Fibroblast of lung (primary cell): ENCODE results near the gene PUDP. TPM values are rescaled to one million over a fixed set of nuclear protein-coding genes. Genes with fewer than 3 reads are reported as not detected.
A peak's percentile ranks its signal among the peaks of the same experiment; 100 is the strongest.

Experiments used
- DNase-seq, 2 donors: peaks; one replicate each; pipeline versions ENCODE4 v3.0.0 to v3.0.0-alpha.2; 2010; ENCODE audit warnings: low read depth in 2 of 2
- H2AFZ ChIP-seq: 2 replicates; pipeline ENCODE4 v1.5.1; 2012; ENCODE audit warnings: low read length, control low read depth, inconsistent platforms
- H3K27ac ChIP-seq: 2 replicates; pipeline ENCODE4 v1.5.1; 2011; ENCODE audit warnings: low read length, control low read depth; ENCODE audit not compliant: insufficient read depth
- H3K27me3 ChIP-seq: 2 replicates; pipeline ENCODE4 v1.5.1; 2011; ENCODE audit warnings: mild to moderate bottlenecking, low read length; ENCODE audit not compliant: control insufficient read depth, insufficient read depth
- H3K36me3 ChIP-seq: 2 replicates; pipeline ENCODE4 v1.5.1; 2011; ENCODE audit warnings: low read length; ENCODE audit not compliant: control insufficient read depth, insufficient read depth
- H3K4me1 ChIP-seq: 2 replicates; pipeline ENCODE4 v1.5.1; 2011; ENCODE audit warnings: low read length; ENCODE audit not compliant: control insufficient read depth, insufficient read depth; ENCODE audit errors: extremely low read depth
- H3K4me2 ChIP-seq: 2 replicates; pipeline ENCODE4 v1.5.1; 2011; ENCODE audit warnings: low read length, control low read depth; ENCODE audit not compliant: insufficient read depth; ENCODE audit errors: extremely low read depth
- H3K4me3 ChIP-seq, 4 experiments: fragments of 200-600 bp in 1 of 4; sonication (generic) in 1 of 4; replicated peaks in 1 of 4; 2 replicates each; pipeline ENCODE4 v1.5.1; 2011 to 2016; ENCODE audit warnings: low read length in 4 of 4, low read depth in 3 of 4, mild to moderate bottlenecking in 3 of 4, control low read depth in 2 of 4, inconsistent platforms in 1 of 4, mixed read lengths in 1 of 4; ENCODE audit not compliant: insufficient read depth in 1 of 4; ENCODE audit errors: control extremely low read depth in 1 of 4
- H3K79me2 ChIP-seq: 2 replicates; pipeline ENCODE4 v1.5.1; 2012; ENCODE audit warnings: mild to moderate bottlenecking, low read length, inconsistent platforms; ENCODE audit not compliant: control insufficient read depth, insufficient read depth
- H3K9ac ChIP-seq: 2 replicates; pipeline ENCODE4 v1.5.1; 2011; ENCODE audit warnings: mild to moderate bottlenecking, low read length, control low read depth; ENCODE audit not compliant: insufficient read depth
- H3K9me3 ChIP-seq: 2 replicates; pipeline ENCODE4 v1.5.1; 2012; ENCODE audit warnings: low read depth, low read length; ENCODE audit not compliant: control insufficient read depth, insufficient read depth
- H4K20me1 ChIP-seq: 2 replicates; pipeline ENCODE4 v1.5.1; 2011; ENCODE audit warnings: low read length; ENCODE audit not compliant: control insufficient read depth, insufficient read depth; ENCODE audit errors: extremely low read depth
- CTCF ChIP-seq, 2 donors: IDR thresholded peaks in 1 of 2; conservative IDR thresholded peaks in 1 of 2; 1 replicate in 1 of 2; 2 replicates in 1 of 2; pipeline ENCODE4 v1.5.1; 2011 to 2012; ENCODE audit warnings: low read length in 2 of 2, control low read depth in 1 of 2, inconsistent platforms in 1 of 2, low read depth in 1 of 2, mild to moderate bottlenecking in 1 of 2
- EZH2 ChIP-seq: IDR thresholded peaks from 2 replicates; pipeline ENCODE4 v1.5.1; 2012; ENCODE audit warnings: low read length, control low read depth, mild to moderate bottlenecking; ENCODE audit errors: missing control alignments
- polyA plus RNA-seq, 2 donors: library from polyadenylated mRNA; depleted of rRNA in 1 of 2; stranded (reverse) in 1 of 2; unstranded in 1 of 2; fragments of >200 nt; gene quantifications; 2 replicates each; pipeline ENCODE4 v1.2.1, GENCODE V29; 2011 to 2012; ENCODE audit warnings: missing spikeins in 1 of 2
- total RNA-seq: library from RNA; depleted of rRNA; stranded (reverse); fragments of >200 nt; gene quantifications from 2 replicates; pipeline ENCODE4 v1.2.1, GENCODE V29; 2014

Gene PUDP
- total and polyA plus RNA-seq, 2 donors (not counting 1 experiment from before 2014, with no cell fraction given), result 7.6 to 19.8 TPM

GRCh38 chrX:7111518-7111917 is 36.4 kb downstream of the PUDP start:
- no peak for TF ChIP-seq EZH2
- no peak for TF ChIP-seq CTCF (conservative IDR thresholded peaks at IDR 0.05 in 1 of 2, IDR thresholded peaks at IDR 0.05 in 1 of 2; ENCODE audit: low read depth in 1 of 2, low read length in 2 of 2)
- peaks cover 3% of the 10 kb centered on the region for H3K4me1 ChIP-seq
- no peak overlapping the region for H3K4me2 ChIP-seq
- no peaks in the 10 kb centered on the region for H3K36me3 ChIP-seq
- H4K20me1 ChIP-seq, result no peaks in the 10 kb centered on the region
- peaks cover 1% of the 10 kb centered on the region for H3K79me2 ChIP-seq
- H3K27me3 ChIP-seq, result no peaks in the 10 kb centered on the region
- DNase-seq, result no peak
- no peak overlapping the region for H3K27ac ChIP-seq
- H3K9me3 ChIP-seq, result no peaks in the 10 kb centered on the region
- H2AFZ ChIP-seq, result no peak overlapping the region
- H3K9ac ChIP-seq, result no peak overlapping the region
- H3K4me3 ChIP-seq, result no peak overlapping the region

GRCh38 chrX:7110821-7111276 is 37.1 kb downstream of the PUDP start:
- H3K4me2 ChIP-seq, result no peak overlapping the region
- H3K27ac ChIP-seq, result no peak overlapping the region
- no peaks in the 10 kb centered on the region for H3K27me3 ChIP-seq
- no peaks in the 10 kb centered on the region for H4K20me1 ChIP-seq
- peaks cover 1% of the 10 kb centered on the region for H3K79me2 ChIP-seq
- H2AFZ ChIP-seq, result no peak overlapping the region
- peak in 1 of 2 donors; percentile 9 for DNase-seq
- H3K4me3 ChIP-seq, result no peak overlapping the region
- no peaks in the 10 kb centered on the region for H3K36me3 ChIP-seq
- H3K9me3 ChIP-seq, result no peaks in the 10 kb centered on the region
- peaks cover 3% of the 10 kb centered on the region for H3K4me1 ChIP-seq
- H3K9ac ChIP-seq, result no peak overlapping the region
- TF ChIP-seq EZH2, result no peak
- no peak for TF ChIP-seq CTCF (conservative IDR thresholded peaks at IDR 0.05 in 1 of 2, IDR thresholded peaks at IDR 0.05 in 1 of 2; ENCODE audit: low read depth in 1 of 2, low read length in 2 of 2)

GRCh38 chrX:7109838-7110793 is 37.8 kb downstream of the PUDP start:
- no peaks in the 10 kb centered on the region for H4K20me1 ChIP-seq
- no peak for TF ChIP-seq CTCF (conservative IDR thresholded peaks at IDR 0.05 in 1 of 2, IDR thresholded peaks at IDR 0.05 in 1 of 2; ENCODE audit: low read depth in 1 of 2, low read length in 2 of 2)
- TF ChIP-seq EZH2, result no peak

More at GRCh38 chrX:7109838-7110793, 37.8 kb downstream of the PUDP start:
- H3K27me3 ChIP-seq, result no peaks in the 10 kb centered on the region
- H3K27ac ChIP-seq, result no peak overlapping the region
- no peak overlapping the region for H2AFZ ChIP-seq
- DNase-seq, result no peak
- peaks cover 1% of the 10 kb centered on the region for H3K79me2 ChIP-seq
- H3K4me2 ChIP-seq, result no peak overlapping the region
- no peaks in the 10 kb centered on the region for H3K9me3 ChIP-seq
- H3K4me3 ChIP-seq, result no peak overlapping the region
- H3K9ac ChIP-seq, result no peak overlapping the region
- H3K4me1 ChIP-seq, result peaks cover 3% of the 10 kb centered on the region
- no peaks in the 10 kb centered on the region for H3K36me3 ChIP-seq
